ENCODE data around the gene ELOVL5.

GRCh38 chr6:53322188-53323029, 26.3 kb downstream of the ELOVL5 start:
- TF ChIP-seq, protein P1, sequence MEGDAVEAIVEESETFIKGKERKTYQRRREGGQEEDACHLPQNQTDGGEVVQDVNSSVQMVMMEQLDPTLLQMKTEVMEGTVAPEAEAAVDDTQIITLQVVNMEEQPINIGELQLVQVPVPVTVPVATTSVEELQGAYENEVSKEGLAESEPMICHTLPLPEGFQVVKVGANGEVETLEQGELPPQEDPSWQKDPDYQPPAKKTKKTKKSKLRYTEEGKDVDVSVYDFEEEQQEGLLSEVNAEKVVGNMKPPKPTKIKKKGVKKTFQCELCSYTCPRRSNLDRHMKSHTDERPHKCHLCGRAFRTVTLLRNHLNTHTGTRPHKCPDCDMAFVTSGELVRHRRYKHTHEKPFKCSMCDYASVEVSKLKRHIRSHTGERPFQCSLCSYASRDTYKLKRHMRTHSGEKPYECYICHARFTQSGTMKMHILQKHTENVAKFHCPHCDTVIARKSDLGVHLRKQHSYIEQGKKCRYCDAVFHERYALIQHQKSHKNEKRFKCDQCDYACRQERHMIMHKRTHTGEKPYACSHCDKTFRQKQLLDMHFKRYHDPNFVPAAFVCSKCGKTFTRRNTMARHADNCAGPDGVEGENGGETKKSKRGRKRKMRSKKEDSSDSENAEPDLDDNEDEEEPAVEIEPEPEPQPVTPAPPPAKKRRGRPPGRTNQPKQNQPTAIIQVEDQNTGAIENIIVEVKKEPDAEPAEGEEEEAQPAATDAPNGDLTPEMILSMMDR (IDR thresholded peaks at IDR 0.05; ENCODE audit: low read depth, low read length, missing input control), result no peak
- TF ChIP-seq TAF1 (conservative IDR thresholded peaks at IDR 0.05) (no peak), RXRA (IDR thresholded peaks at IDR 0.05) (peak in 1 of 2 donors; percentile 38), RAD21 (IDR thresholded peaks at IDR 0.05) (no peak), HNF4G (IDR thresholded peaks at IDR 0.05) (no peak), JUND (IDR thresholded peaks at IDR 0.05) (no peak), REST (IDR thresholded peaks at IDR 0.05) (no peak), MAX (IDR thresholded peaks at IDR 0.05) (no peak), ATF3 (IDR thresholded peaks at IDR 0.05) (peak; percentile 71), YY1 (IDR thresholded peaks at IDR 0.05) (no peak), GABPA (IDR thresholded peaks at IDR 0.05 in 1 of 2, conservative IDR thresholded peaks at IDR 0.05 in 1 of 2) (no peak), EGR1 (IDR thresholded peaks at IDR 0.05; ENCODE audit: low read depth in 2 of 2) (no peak)
